Melanocyte of skin (primary cell): ENCODE results near the gene CCAR1. TPM values are rescaled to one million over a fixed set of nuclear protein-coding genes. Genes with fewer than 3 reads are reported as not detected.

Experiments
- small RNA-seq, 2 donors: library from RNA; depleted of rRNA; stranded (forward); fragments of <200 nt; gene quantifications; one replicate each; pipeline ENCODE3, GENCODE V24; 2012
- total RNA-seq, 2 donors: library from RNA; depleted of rRNA; stranded (reverse); fragments of >200 nt; gene quantifications; 2 replicates each; pipeline ENCODE4 v1.2.3, GENCODE V29; 2012

The CCAR1 gene, protein sequence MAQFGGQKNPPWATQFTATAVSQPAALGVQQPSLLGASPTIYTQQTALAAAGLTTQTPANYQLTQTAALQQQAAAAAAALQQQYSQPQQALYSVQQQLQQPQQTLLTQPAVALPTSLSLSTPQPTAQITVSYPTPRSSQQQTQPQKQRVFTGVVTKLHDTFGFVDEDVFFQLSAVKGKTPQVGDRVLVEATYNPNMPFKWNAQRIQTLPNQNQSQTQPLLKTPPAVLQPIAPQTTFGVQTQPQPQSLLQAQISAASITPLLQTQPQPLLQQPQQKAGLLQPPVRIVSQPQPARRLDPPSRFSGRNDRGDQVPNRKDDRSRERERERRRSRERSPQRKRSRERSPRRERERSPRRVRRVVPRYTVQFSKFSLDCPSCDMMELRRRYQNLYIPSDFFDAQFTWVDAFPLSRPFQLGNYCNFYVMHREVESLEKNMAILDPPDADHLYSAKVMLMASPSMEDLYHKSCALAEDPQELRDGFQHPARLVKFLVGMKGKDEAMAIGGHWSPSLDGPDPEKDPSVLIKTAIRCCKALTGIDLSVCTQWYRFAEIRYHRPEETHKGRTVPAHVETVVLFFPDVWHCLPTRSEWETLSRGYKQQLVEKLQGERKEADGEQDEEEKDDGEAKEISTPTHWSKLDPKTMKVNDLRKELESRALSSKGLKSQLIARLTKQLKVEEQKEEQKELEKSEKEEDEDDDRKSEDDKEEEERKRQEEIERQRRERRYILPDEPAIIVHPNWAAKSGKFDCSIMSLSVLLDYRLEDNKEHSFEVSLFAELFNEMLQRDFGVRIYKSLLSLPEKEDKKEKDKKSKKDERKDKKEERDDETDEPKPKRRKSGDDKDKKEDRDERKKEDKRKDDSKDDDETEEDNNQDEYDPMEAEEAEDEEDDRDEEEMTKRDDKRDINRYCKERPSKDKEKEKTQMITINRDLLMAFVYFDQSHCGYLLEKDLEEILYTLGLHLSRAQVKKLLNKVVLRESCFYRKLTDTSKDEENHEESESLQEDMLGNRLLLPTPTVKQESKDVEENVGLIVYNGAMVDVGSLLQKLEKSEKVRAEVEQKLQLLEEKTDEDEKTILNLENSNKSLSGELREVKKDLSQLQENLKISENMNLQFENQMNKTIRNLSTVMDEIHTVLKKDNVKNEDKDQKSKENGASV
- 10 to 100 TPM; 42.0 to 43.0 TPM for total RNA-seq

DNA sequence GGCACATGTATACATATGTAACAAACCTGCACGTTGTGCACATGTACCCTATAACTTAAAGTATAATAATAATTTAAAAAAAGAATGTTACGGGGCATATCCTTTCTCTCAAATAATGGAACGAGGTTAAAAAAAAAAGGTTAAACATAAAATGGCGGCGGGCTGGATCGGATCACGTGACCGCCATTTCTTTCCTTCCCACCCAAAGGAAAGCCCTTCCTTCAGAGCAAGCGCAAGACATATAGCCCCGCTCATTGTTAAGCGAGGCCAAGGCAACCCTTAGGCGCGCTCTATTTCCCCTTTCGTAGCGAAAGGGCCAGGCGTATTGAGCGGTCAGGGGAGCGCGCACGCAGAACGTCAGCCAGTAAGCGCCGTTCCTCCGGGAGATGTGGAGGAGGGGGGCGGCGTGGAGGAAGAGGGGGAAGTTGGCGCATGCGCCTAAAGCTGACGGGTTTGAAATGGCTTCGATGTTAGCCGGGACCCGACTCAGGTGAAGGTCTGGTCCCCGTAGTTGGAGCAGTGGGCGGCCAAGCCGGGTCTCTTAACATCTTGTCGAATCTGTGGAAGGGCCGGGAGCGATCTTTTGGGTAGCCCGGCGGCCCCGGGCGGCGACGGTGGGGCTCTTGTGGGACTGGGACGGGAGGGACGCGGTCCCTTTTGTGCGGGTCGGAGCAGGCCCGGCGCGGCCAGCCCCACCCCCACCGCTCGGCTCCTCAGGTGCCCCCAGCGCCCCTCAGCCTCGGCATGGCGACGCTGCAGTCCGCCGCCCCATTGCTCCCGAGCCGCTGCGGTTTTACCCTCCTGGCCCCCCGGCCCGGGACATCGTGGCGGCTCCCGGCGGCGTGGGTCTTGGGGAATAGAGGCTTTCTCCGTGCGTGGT lies at the start of gene CCAR1:
TSS of gene CCAR1 (plus strand) at position 447 of the 880 bp plus-strand sequence. CDS start 1,266 bp downstream, outside the sequence.

GRCh38 chr10:68826764-68827591 lies 105.9 kb downstream of the CCAR1 start, which contains the start of gene STOX1:
Gene STOX1 (plus strand): TSS chr10:68827531. CDS start chr10:68827624, 93 bp downstream.

Small RNAs within 50 kb of the gene (small RNA-seq; reads per million reads assigned to genes)
- gene MIR1254-1 (0 reads per million in 2 donors), gene RF00019 (0 reads per million in 2 donors)

Other genes with a start within 250 kb of the CCAR1 start
- gene DNA2, start 249.3 kb upstream of the CCAR1 start, total RNA-seq = 10 to 100 TPM in 1 of 2 donors, 1 to 10 TPM in 1; 5.2 to 13.7 TPM
- 10 to 100 TPM; 30.3 to 38.0 TPM for gene SLC25A16, start 193.7 kb upstream of the CCAR1 start, total RNA-seq
- gene TET1, start 160.9 kb upstream of the CCAR1 start, total RNA-seq = 1 to 10 TPM; 4.8 to 5.7 TPM
- under 1 TPM; under 0.01 to 0.34 TPM for gene STOX1, start 106.3 kb downstream of the CCAR1 start, total RNA-seq
- gene DDX50, start 180.1 kb downstream of the CCAR1 start, total RNA-seq = 10 to 100 TPM; 22.4 to 26.0 TPM
- 10 to 100 TPM; 44.4 to 92.6 TPM for gene DDX21, start 234.9 kb downstream of the CCAR1 start, total RNA-seq